Right lobe of liver (tissue), 4 donors: ENCODE results near the gene PLXNA4.

Source experiments
- POLR2A ChIP-seq: fragments of 450-650 bp; IDR thresholded peaks from one replicate; pipeline ENCODE4 v1.6.1; 2017; ENCODE audit warnings: antibody characterized with exemption, mild to moderate bottlenecking
- TF ChIP-seq, protein P1 (sequence below), 4 donors: fragments of 200-600 bp in 3 of 4; fragments of 450-650 bp in 1 of 4; IDR thresholded peaks; one replicate each; pipeline versions ENCODE4 v1.5.1 to v1.8.0; 2016 to 2022; ENCODE audit warnings: antibody characterized with exemption in 4 of 4, mild to moderate bottlenecking in 2 of 4
- donor health status: DM: no; HTN: no; CAD: no.
- donor health status: DM: no; HTN: no; CAD: no.
- donor health status: DM: no; HTN: yes; CAD: no.

DNA sequence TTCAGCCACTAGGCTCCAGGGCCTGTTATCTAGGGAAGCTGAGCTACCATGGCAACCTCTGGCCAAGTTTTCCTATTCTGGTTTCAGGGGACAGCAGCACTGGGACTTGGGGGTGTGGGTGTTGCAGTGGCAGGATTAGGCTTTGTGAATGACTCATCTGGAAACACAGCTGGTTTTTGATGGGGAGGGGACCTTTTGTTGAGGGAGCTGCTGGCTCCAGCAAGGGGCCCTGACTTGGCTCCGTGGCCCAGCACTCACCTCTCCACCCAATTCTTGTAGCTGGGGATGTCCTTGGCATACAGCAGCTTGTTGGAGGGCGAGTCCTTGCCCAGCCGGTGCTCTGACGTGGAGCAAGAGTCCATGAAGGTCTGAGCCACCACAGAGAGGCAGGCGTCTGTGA, 435.9 kb downstream of the PLXNA4 start:
- TF ChIP-seq, protein P1, sequence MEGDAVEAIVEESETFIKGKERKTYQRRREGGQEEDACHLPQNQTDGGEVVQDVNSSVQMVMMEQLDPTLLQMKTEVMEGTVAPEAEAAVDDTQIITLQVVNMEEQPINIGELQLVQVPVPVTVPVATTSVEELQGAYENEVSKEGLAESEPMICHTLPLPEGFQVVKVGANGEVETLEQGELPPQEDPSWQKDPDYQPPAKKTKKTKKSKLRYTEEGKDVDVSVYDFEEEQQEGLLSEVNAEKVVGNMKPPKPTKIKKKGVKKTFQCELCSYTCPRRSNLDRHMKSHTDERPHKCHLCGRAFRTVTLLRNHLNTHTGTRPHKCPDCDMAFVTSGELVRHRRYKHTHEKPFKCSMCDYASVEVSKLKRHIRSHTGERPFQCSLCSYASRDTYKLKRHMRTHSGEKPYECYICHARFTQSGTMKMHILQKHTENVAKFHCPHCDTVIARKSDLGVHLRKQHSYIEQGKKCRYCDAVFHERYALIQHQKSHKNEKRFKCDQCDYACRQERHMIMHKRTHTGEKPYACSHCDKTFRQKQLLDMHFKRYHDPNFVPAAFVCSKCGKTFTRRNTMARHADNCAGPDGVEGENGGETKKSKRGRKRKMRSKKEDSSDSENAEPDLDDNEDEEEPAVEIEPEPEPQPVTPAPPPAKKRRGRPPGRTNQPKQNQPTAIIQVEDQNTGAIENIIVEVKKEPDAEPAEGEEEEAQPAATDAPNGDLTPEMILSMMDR (IDR thresholded peaks at IDR 0.05): no peak
- no peak for TF ChIP-seq POLR2A
